Measurements from ENCODE around the gene PITRM1. TPM values are rescaled to one million over a fixed set of nuclear protein-coding genes. Genes with fewer than 3 reads are reported as not detected.
"Not testable (repeated sequence)": the region's sequence is repeated elsewhere in the genome, so short reads cannot be mapped to it uniquely, and the experiment has no call there.

The PITRM1 gene
- polyA plus RNA-seq, 1 donor = 57.9 TPM

GRCh38 chr10:3186368-3186767 is 13.8 kb upstream of the PITRM1 start:
- Histone ChIP-seq H3K4me1 (ENCODE audit: control insufficient read depth, insufficient read depth, low read length) (no peaks in the 10 kb centered on the region), H3K36me3 (ENCODE audit: control insufficient read depth, insufficient read depth, low read length) (no peaks in the 10 kb centered on the region), H3K27me3 (ENCODE audit: control insufficient read depth, insufficient read depth, low read length) (peaks cover 12% of the 10 kb centered on the region), H3K4me3 (ENCODE audit: low read length) (no peak overlapping the region), H3K27ac (ENCODE audit: low read length) (no peak overlapping the region), H3K9me3 (ENCODE audit: control insufficient read depth, low read depth, low read length) (no peaks in the 10 kb centered on the region)
- WGBS (ENCODE audit: insufficient coverage, low lambda C conversion rate) = 100% methylated on average over 1 of the region's 6 CpGs
- no peak for DNase-seq

- Histone ChIP-seq H3K36me3 (ENCODE audit: control insufficient read depth, insufficient read depth, low read length) (no peaks in the 10 kb centered on the region), H3K4me3 (ENCODE audit: low read length) (no peak overlapping the region), H3K4me1 (ENCODE audit: control insufficient read depth, insufficient read depth, low read length) (no peaks in the 10 kb centered on the region), H3K27ac (ENCODE audit: low read length) (no peak overlapping the region), H3K9me3 (ENCODE audit: control insufficient read depth, low read depth, low read length) (no peaks in the 10 kb centered on the region), H3K27me3 (ENCODE audit: control insufficient read depth, insufficient read depth, low read length) (peaks cover 8% of the 10 kb centered on the region)
- no CpG with 5 or more reads among the region's 6 CpGs for WGBS (ENCODE audit: insufficient coverage, low lambda C conversion rate)
- DNase-seq = no peak
These were observed 12.8 kb upstream of the PITRM1 start for GRCh38 chr10:3185386-3185785.

- Histone ChIP-seq H3K36me3 (ENCODE audit: control insufficient read depth, insufficient read depth, low read length) (no peaks in the 10 kb centered on the region), H3K4me3 (ENCODE audit: low read length) (no peak overlapping the region), H3K27ac (ENCODE audit: low read length) (no peak overlapping the region), H3K9me3 (ENCODE audit: control insufficient read depth, low read depth, low read length) (no peaks in the 10 kb centered on the region), H3K27me3 (ENCODE audit: control insufficient read depth, insufficient read depth, low read length) (peaks cover 8% of the 10 kb centered on the region), H3K4me1 (ENCODE audit: control insufficient read depth, insufficient read depth, low read length) (no peaks in the 10 kb centered on the region)
- WGBS (ENCODE audit: insufficient coverage, low lambda C conversion rate) = 100% methylated on average over 1 of the region's 6 CpGs
- DNase-seq = no peak
These were observed 7.9 kb upstream of the PITRM1 start for GRCh38 chr10:3180355-3181025.

GRCh38 chr10:3179174-3179573 is 6.6 kb upstream of the PITRM1 start:
- no peak for DNase-seq
- no peak overlapping the region for H3K27ac ChIP-seq (ENCODE audit: low read length)
- no peak overlapping the region for H3K4me3 ChIP-seq (ENCODE audit: low read length)
- H3K27me3 ChIP-seq (ENCODE audit: control insufficient read depth, insufficient read depth, low read length) = peaks cover 8% of the 10 kb centered on the region
- no peaks in the 10 kb centered on the region for H3K36me3 ChIP-seq (ENCODE audit: control insufficient read depth, insufficient read depth, low read length)
- WGBS (ENCODE audit: insufficient coverage, low lambda C conversion rate) = no CpG with 5 or more reads among the region's 5 CpGs
- no peaks in the 10 kb centered on the region for H3K4me1 ChIP-seq (ENCODE audit: control insufficient read depth, insufficient read depth, low read length)
- no peaks in the 10 kb centered on the region for H3K9me3 ChIP-seq (ENCODE audit: control insufficient read depth, low read depth, low read length)

- DNase-seq = no peak
- Histone ChIP-seq H3K4me3 (ENCODE audit: low read length) (no peak overlapping the region), H3K9me3 (ENCODE audit: control insufficient read depth, low read depth, low read length) (peaks cover 6% of the 10 kb centered on the region), H3K27me3 (ENCODE audit: control insufficient read depth, insufficient read depth, low read length) (peaks cover 3% of the 10 kb centered on the region), H3K27ac (ENCODE audit: low read length) (no peak overlapping the region), H3K4me1 (ENCODE audit: control insufficient read depth, insufficient read depth, low read length) (no peaks in the 10 kb centered on the region), H3K36me3 (ENCODE audit: control insufficient read depth, insufficient read depth, low read length) (no peaks in the 10 kb centered on the region)
- WGBS (ENCODE audit: insufficient coverage, low lambda C conversion rate) = no CpG with 5 or more reads among the region's 5 CpGs
These were observed 5.5 kb upstream of the PITRM1 start for GRCh38 chr10:3178042-3178441.

- Histone ChIP-seq H3K27me3 (ENCODE audit: control insufficient read depth, insufficient read depth, low read length) (no peaks in the 10 kb centered on the region), H3K27ac (ENCODE audit: low read length) (peak overlapping the region; percentile 53), H3K9me3 (ENCODE audit: control insufficient read depth, low read depth, low read length) (peaks cover 6% of the 10 kb centered on the region), H3K4me1 (ENCODE audit: control insufficient read depth, insufficient read depth, low read length) (no peaks in the 10 kb centered on the region), H3K36me3 (ENCODE audit: control insufficient read depth, insufficient read depth, low read length) (peaks cover 17% of the 10 kb centered on the region), H3K4me3 (ENCODE audit: low read length) (peak overlapping the region; percentile 46)
- no CpG with 5 or more reads among the region's 26 CpGs for WGBS (ENCODE audit: insufficient coverage, low lambda C conversion rate)
- no peak for DNase-seq
These were observed 743 bp upstream of the PITRM1 start for GRCh38 chr10:3173171-3173878.

GRCh38 chr10:3172081-3172445 is 519 bp downstream of the PITRM1 start:
- Histone ChIP-seq H3K27ac (ENCODE audit: low read length) (peak overlapping the region; percentile 78), H3K36me3 (ENCODE audit: control insufficient read depth, insufficient read depth, low read length) (peaks cover 29% of the 10 kb centered on the region), H3K9me3 (ENCODE audit: control insufficient read depth, low read depth, low read length) (peaks cover 6% of the 10 kb centered on the region), H3K27me3 (ENCODE audit: control insufficient read depth, insufficient read depth, low read length) (no peaks in the 10 kb centered on the region), H3K4me3 (ENCODE audit: low read length) (peak overlapping the region; percentile 80), H3K4me1 (ENCODE audit: control insufficient read depth, insufficient read depth, low read length) (no peaks in the 10 kb centered on the region)
- WGBS (ENCODE audit: insufficient coverage, low lambda C conversion rate) = no CpG with 5 or more reads among the region's 21 CpGs
- DNase-seq = no peak

GRCh38 chr10:3171488-3171887 is 1.1 kb downstream of the PITRM1 start:
- WGBS (ENCODE audit: insufficient coverage, low lambda C conversion rate) = no CpG with 5 or more reads among the region's 11 CpGs
- DNase-seq; H3K4me1 ChIP-seq (ENCODE audit: control insufficient read depth, insufficient read depth, low read length); H3K9me3 ChIP-seq (ENCODE audit: control insufficient read depth, low read depth, low read length); H3K27ac ChIP-seq (ENCODE audit: low read length); H3K27me3 ChIP-seq (ENCODE audit: control insufficient read depth, insufficient read depth, low read length): not testable (repeated sequence)
- peak overlapping the region; percentile 80 for H3K4me3 ChIP-seq (ENCODE audit: low read length)
- peaks cover 35% of the 10 kb centered on the region for H3K36me3 ChIP-seq (ENCODE audit: control insufficient read depth, insufficient read depth, low read length)

- peaks cover 53% of the 10 kb centered on the region for H3K36me3 ChIP-seq (ENCODE audit: control insufficient read depth, insufficient read depth, low read length)
- DNase-seq = no peak
- no peak overlapping the region for H3K27ac ChIP-seq (ENCODE audit: low read length)
- H3K4me1 ChIP-seq (ENCODE audit: control insufficient read depth, insufficient read depth, low read length) = no peaks in the 10 kb centered on the region
- no peaks in the 10 kb centered on the region for H3K27me3 ChIP-seq (ENCODE audit: control insufficient read depth, insufficient read depth, low read length)
- no peak overlapping the region for H3K4me3 ChIP-seq (ENCODE audit: low read length)
- H3K9me3 ChIP-seq (ENCODE audit: control insufficient read depth, low read depth, low read length) = peaks cover 6% of the 10 kb centered on the region
- WGBS (ENCODE audit: insufficient coverage, low lambda C conversion rate) = 100% methylated on average over 2 of the region's 10 CpGs
These were observed 2.9 kb downstream of the PITRM1 start for GRCh38 chr10:3169673-3170072.

- WGBS (ENCODE audit: insufficient coverage, low lambda C conversion rate) = no CpG with 5 or more reads among the region's 10 CpGs
- Histone ChIP-seq H3K27me3 (ENCODE audit: control insufficient read depth, insufficient read depth, low read length) (no peaks in the 10 kb centered on the region), H3K4me1 (ENCODE audit: control insufficient read depth, insufficient read depth, low read length) (no peaks in the 10 kb centered on the region), H3K27ac (ENCODE audit: low read length) (no peak overlapping the region), H3K9me3 (ENCODE audit: control insufficient read depth, low read depth, low read length) (peaks cover 6% of the 10 kb centered on the region), H3K36me3 (ENCODE audit: control insufficient read depth, insufficient read depth, low read length) (peaks cover 57% of the 10 kb centered on the region), H3K4me3 (ENCODE audit: low read length) (no peak overlapping the region)
- DNase-seq = no peak
These were observed 3.3 kb downstream of the PITRM1 start for GRCh38 chr10:3169271-3169670.

Measured in large intestine (tissue), 3 donors.